Erythroblast (primary cell): Measurements from ENCODE around the gene ZNF705A.
"Not testable (repeated sequence)": the region's sequence is repeated elsewhere in the genome, so short reads cannot be mapped to it uniquely, and the experiment has no call there.

Source experiments
- GATA1 ChIP-seq: IDR thresholded peaks from 2 replicates; pipeline ENCODE4 v1.6.1; 2011; ENCODE audit warnings: low read depth, mild to moderate bottlenecking, control low read depth, low read length, moderate library complexity
- POLR2A ChIP-seq: IDR thresholded peaks from 2 replicates; pipeline ENCODE4 v1.6.1; 2011; ENCODE audit warnings: mild to moderate bottlenecking, low read length

- not testable (repeated sequence) for TF ChIP-seq POLR2A, GATA1
These were observed 64.6 kb downstream of the ZNF705A start for GRCh38 chr12:8221375-8221774.
